Measurements from ENCODE around the gene SETD7. TPM values are rescaled to one million over a fixed set of nuclear protein-coding genes. Genes with fewer than 3 reads are reported as not detected.

Gene SETD7
- total and polyA plus RNA-seq, 2 donors (not counting 3 experiments of a cell fraction or from before 2014, with no cell fraction given), result 18.8 to 39.9 TPM

GRCh38 chr4:139540632-139541031 is 15.4 kb downstream of the SETD7 start:
- no peak overlapping the region for H3K27ac ChIP-seq (ENCODE audit: insufficient read depth, low read depth, low read length)
- H3K9me1 ChIP-seq (replicated peaks; ENCODE audit: control insufficient read depth, extremely low read depth, insufficient read depth, low read length), result no peaks in the 10 kb centered on the region
- FAIRE-seq (no peak), DNase-seq (ENCODE audit: low read depth, low spot score) (no peak)
- H3K9ac ChIP-seq (replicated peaks; ENCODE audit: extremely low read depth, insufficient read depth, low read length), result no peak overlapping the region
- H3K4me2 ChIP-seq (ENCODE audit: insufficient read depth, low read length), result no peak overlapping the region
- H3K4me1 ChIP-seq (ENCODE audit: control insufficient read depth, extremely low read depth, insufficient read depth, low read length), result no peaks in the 10 kb centered on the region
- dilution Hi-C loops (cut with MboI; ENCODE audit: extremely low pct_ligation_motif_present, low sequenced_read_pairs), result no loop called here
- no peaks in the 10 kb centered on the region for H3K9me3 ChIP-seq (replicated peaks; ENCODE audit: control insufficient read depth, insufficient read depth, low read length)
- no peaks in the 10 kb centered on the region for H3K27me3 ChIP-seq (ENCODE audit: control insufficient read depth in 2 of 2, insufficient read depth in 2 of 2, low read length in 2 of 2)
- CTCF ChIA-PET, result interaction anchor here (0.8 kb wide), 1 partner anchor 31 kb away, joined by 3 read pairs; no protein-coding TSS in a partner anchor
- H3K79me2 ChIP-seq (ENCODE audit: control insufficient read depth, insufficient read depth, low read length), result peaks cover 44% of the 10 kb centered on the region
- H3K4me3 ChIP-seq (replicated peaks in 1 of 3; ENCODE audit: insufficient read depth in 1 of 3, low read depth in 1 of 3, low read length in 3 of 3), result no peak overlapping the region
- H2AFZ ChIP-seq (ENCODE audit: low read depth, low read length), result no peak overlapping the region
- POLR2A ChIA-PET, result no interaction called here
- H3K36me3 ChIP-seq (ENCODE audit: control insufficient read depth in 2 of 2, extremely low read depth in 1 of 2, insufficient read depth in 2 of 2, low read length in 2 of 2), result peaks cover 7% of the 10 kb centered on the region in 2 experiments
- peaks cover 2% of the 10 kb centered on the region for H4K20me1 ChIP-seq (replicated peaks; ENCODE audit: control insufficient read depth, extremely low read depth, insufficient read depth, low read length)
- intact Hi-C loops (cut with micrococcal nuclease), result no loop called here
- TF ChIP-seq FOS (IDR thresholded peaks at IDR 0.05; ENCODE audit: borderline replicate concordance, insufficient read depth, low read length), result no peak
- no peak for TF ChIP-seq JUN (IDR thresholded peaks at IDR 0.05; ENCODE audit: borderline replicate concordance, insufficient read depth, insufficient read length, low read depth)
- no peak for TF ChIP-seq GATA2 (IDR thresholded peaks at IDR 0.05; ENCODE audit: insufficient read depth, insufficient read length, low read depth, low read length)
- no peak for TF ChIP-seq CTCF (IDR thresholded peaks at IDR 0.05; ENCODE audit: extremely low read depth in 1 of 2, insufficient read depth in 1 of 2, low read depth in 1 of 2, low read length in 2 of 2)
- no peak for TF ChIP-seq POLR2A (IDR thresholded peaks at IDR 0.05; ENCODE audit: low read depth, low read length)
- TF ChIP-seq MYC (IDR thresholded peaks at IDR 0.05; ENCODE audit: low read depth, low read length), result no peak
- no peak for TF ChIP-seq EZH2 (IDR thresholded peaks at IDR 0.05; ENCODE audit: borderline replicate concordance, low read depth, low read length, severe bottlenecking)
- TF ChIP-seq MAX (IDR thresholded peaks at IDR 0.05; ENCODE audit: insufficient read depth, insufficient read length), result no peak
- TF ChIP-seq POLR2AphosphoS5 (IDR thresholded peaks at IDR 0.05; ENCODE audit: insufficient read depth, low read depth, low read length), result no peak
- no TSS peak for BruUV-seq (replicated peaks)

Measured in endothelial cell of umbilical vein (primary cell).